Sciatic nerve (tissue), 2 donors: ENCODE measurements around the gene JADE2. TPM values are rescaled to one million over a fixed set of nuclear protein-coding genes. Genes with fewer than 3 reads are reported as not detected.

Experiments used
- ATAC-seq: fragments of 200-7000 bp; cut with Tn5 transposase; one replicate; pipeline ENCODE4 v1.9.1; 2020; ENCODE audit warnings: mild to moderate bottlenecking, moderate library complexity
- DNase-seq: peaks from one replicate; pipeline ENCODE4 v3.0.0-alpha.2; 2020; ENCODE audit warnings: low spot score
- intact Hi-C: fragments of 100-400 bp; cut with DNase I; formaldehyde crosslinking; loops from one replicate; pipeline ENCODE4 v1.14.2; 2022
- total RNA-seq: library from RNA; stranded (reverse); fragmentation: NEBNext Ultra II Directional; extraction: Animal tissue kit (Norgen Biotek cat#: 25700); gene quantifications from one replicate; pipeline ENCODE4 v1.2.1, GENCODE V29; 2021
- donor health status: DM: no; HTN: no; CAD: no.
- donor health status: DM: no; HTN: no; CAD: no.

The JADE2 gene
- total RNA-seq, 1 donor from 2014 or later, result 55.0 TPM

GRCh38 chr5:134563221-134563620 is 37.8 kb downstream of the JADE2 start:
- intact Hi-C loops, result no loop called here
- ATAC-seq (no peak), DNase-seq (no peak)

DNA sequence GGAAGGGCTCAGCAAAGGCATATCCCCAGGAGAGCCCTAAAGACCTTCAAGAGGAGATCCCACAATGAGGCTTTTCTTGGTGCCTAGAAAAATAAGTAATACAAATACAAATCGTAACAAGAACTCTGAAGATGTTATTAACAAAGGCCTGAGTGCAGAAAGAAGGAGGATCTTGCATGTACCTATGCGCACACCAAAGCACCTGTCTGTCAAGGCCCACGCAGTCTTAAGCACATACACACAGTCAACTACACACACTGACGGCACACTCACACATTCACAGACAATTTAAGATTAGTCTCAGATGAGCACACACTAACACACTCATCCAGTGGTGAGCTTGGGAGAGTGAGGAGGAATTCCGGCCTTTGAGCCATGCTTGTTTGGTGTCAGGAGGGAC is 38.5 kb downstream of the JADE2 start:
- intact Hi-C loops, result no loop called here
- DNase-seq (no peak), ATAC-seq (no peak)

DNA sequence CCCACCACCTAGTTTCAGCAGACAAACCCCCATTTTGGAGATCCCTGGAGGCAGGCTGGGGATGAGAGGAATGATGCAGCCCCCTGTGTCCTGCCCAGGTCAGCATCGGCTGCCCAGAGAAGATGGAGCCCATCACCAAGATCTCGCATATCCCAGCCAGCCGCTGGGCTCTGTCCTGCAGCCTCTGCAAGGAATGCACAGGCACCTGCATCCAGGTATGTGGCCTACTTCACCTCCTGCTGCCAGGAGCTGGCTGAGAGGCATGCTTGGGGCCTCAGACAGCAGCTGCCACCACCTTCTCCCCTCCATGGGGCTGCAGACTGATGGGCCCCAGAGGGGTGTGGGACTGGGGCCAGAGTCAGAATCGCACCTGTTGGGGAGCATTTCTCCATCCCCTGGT is 38.9 kb downstream of the JADE2 start:
- DNase-seq (no peak), ATAC-seq (no peak)
- intact Hi-C loops, result no loop called here

GRCh38 chr5:134565791-134566740 is 40.6 kb downstream of the JADE2 start:
- DNase-seq, result no peak
- intact Hi-C loops, result no loop called here
- ATAC-seq, result no peak

DNA sequence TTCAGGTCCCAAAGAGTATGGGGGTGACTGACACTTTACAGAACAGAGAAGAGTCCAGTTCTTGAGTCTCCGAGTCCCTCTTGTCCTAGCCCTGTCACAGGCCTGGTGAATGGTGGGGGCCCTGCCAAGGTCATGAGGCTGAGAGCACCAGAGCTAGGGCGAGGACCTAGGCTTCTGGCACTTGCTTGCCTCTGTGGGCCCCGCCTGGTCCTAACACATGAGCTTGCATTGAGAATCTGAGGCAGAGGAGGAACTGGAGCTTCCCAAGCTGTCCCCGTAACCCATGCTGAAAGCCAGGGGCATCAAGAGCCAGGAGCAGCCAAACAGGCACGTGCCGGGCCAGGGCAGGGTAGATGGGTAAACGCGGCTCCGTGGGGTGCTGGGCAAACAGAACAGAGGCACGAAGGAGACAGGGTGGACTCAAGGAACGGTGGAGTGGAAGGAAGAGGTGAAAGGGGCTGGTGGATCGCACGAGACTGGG is 41.3 kb downstream of the JADE2 start:
- DNase-seq, result no peak
- intact Hi-C loops, result no loop called here

DNA sequence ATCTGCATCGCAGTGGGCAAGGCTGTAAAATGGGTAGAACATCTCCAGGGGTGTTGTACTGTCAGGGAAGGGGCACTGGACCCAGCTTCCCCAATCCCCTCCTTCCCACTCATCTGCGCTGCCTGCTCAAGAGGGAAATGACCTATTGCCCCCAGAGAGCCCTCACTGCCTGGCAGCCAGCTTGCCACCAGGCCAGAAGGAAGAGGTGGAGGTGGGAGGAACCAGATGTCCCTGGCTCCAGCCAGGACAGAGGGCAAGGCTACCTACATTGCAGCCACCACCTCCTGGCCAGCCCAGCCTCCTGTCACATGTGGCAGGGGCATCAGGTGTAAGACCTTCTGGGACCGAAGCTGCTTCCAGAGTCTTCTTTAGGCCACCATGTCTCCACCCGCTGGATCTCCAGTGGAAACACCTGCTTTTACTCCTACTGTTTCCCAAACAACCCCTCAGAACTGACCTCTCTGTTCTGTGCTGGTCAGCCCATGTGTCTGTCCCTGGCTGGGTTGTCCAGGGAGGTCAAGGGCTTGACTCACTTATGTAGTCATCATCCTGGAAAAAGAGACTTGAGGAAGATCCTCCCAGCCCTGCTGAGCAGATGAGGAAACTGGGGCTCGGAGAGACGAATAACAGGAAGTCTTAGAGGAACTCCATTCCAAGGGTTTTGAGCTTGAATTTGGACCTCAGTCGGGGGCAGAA is 42.3 kb downstream of the JADE2 start:
- ATAC-seq (peak; percentile 71), DNase-seq (no peak)

More for the DNA sequence above, 41.3 kb downstream of the JADE2 start:
- ATAC-seq, result no peak

DNA sequence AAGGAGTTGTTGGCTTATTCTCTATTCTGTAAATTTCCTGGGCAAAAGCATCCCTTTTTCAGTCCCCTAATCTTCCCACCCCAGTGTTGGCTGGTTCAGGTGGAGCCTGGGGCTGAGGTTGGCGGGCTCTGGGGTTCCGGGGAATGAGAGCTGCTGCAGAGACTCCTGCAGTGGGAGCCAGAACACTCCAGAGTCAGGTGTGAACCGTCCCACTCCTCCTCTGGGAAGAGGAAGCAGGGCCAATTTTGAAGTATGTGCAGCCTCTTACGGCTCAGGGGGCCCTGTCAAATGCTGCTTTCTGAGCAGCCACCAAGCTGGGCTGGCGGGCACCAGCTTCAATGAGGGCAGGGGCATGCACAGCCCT is 42.8 kb downstream of the JADE2 start:
- peak; percentile 11 for ATAC-seq
- no peak for DNase-seq
- intact Hi-C loops, result no loop called here

More for the DNA sequence above, 42.3 kb downstream of the JADE2 start:
- intact Hi-C loops, result no loop called here

GRCh38 chr5:134568761-134569695 is 43.6 kb downstream of the JADE2 start:
- intact Hi-C loops, result no loop called here
- ATAC-seq (peak; percentile 65), DNase-seq (peak; percentile 90)

- ATAC-seq (no peak), DNase-seq (no peak)
- intact Hi-C loops, result loop anchor here (10.0 kb wide), 1 partner anchor 155 kb away; the partner anchor contains the start of gene CDKN2AIPNL
These were observed 44.4 kb downstream of the JADE2 start for GRCh38 chr5:134569758-134570364.

- intact Hi-C loops, result loop anchor here (10.0 kb wide), 1 partner anchor 156 kb away; the partner anchor contains the start of gene CDKN2AIPNL
- ATAC-seq (no peak), DNase-seq (no peak)
These were observed 44.9 kb downstream of the JADE2 start for GRCh38 chr5:134570365-134570758.

DNA sequence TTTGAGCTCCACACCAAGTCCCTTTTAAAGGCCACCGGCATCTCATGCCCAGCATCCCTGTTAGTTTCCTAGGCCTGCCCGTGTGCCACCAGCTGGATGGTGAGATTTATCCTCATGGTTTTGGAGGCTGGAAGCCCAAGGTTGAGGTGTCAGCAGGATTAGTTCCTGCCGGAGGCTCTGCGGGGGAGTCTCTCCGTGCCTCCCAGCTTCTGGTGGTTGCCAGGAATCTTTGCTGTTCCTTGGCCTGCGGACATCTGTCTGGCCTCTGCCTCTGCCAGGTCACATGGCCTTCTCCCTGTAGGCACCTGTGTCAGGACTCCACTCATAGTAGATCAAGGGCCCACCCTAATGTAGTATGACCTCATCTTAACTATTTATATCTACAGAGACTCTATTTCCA is 45.4 kb downstream of the JADE2 start:
- DNase-seq (no peak), ATAC-seq (no peak)
- intact Hi-C loops, result loop anchor here (10.0 kb wide), 1 partner anchor 156 kb away; the partner anchor contains the start of gene CDKN2AIPNL

DNA sequence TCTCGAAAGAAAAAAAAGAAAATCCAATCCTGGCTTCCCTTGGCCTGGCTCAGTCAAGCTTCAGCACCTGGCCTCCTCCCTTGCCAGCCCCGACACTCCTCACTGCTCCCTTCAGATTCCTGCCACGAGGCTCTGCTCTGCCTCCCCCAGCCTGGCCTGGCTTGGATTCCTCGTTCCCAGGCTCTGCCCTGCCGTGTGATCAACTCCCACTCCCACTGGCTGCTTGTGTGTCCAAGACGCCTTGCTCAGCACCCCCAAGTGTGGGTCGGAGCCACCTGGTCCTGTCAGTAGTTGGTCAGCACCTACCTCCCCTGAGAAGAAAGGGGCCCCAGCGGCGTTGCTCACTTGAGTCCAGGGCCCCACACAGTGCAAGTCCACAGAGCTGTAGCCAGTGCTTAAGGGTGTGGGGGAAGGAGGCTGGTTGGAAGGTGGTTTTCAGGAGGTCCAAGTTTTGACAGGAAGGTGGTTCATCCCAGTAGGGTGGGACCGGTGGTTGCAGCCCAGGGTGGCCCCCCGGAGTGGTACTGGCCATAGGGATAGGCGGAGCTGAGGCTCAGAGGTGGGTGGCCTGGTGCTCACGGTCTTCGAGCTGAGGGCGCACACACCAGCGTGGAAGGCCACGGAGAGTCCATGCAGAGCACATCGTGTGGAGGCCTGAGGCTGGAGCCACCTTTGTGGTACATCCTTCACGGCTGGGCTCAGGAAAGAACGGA is 46.4 kb downstream of the JADE2 start:
- ATAC-seq (no peak), DNase-seq (no peak)
- intact Hi-C loops, result loop anchor here (10.0 kb wide), 1 partner anchor 157 kb away; the partner anchor contains the start of gene CDKN2AIPNL

DNA sequence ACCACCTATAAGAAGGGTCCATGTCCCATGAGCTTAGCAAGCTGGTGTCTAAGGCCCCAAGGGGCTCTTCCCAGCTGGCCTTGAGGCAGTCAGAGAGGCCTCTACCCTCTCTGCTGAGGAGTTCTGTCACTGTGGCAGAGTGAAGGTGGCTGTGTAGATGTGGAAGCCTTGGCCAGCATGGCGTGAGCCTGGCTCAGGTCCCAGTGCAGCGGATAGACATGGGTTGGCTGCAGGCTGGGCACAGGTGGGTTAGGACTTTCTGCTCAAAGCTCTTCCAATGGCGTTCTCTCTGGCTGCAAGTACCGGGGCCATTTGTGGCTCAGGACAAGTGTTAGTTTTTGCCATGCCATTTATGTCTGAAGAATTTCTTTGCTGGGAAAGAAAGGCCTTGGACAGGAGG is 47.3 kb downstream of the JADE2 start:
- no peak for ATAC-seq
- intact Hi-C loops, result loop anchor here (10.0 kb wide), 1 partner anchor 158 kb away; the partner anchor contains the start of gene CDKN2AIPNL
- DNase-seq, result no peak

GRCh38 chr5:134574521-134574920 is 49.1 kb downstream of the JADE2 start:
- ATAC-seq (no peak), DNase-seq (no peak)
- intact Hi-C loops, result loop anchor here (10.0 kb wide), 1 partner anchor 160 kb away; the partner anchor contains the start of gene CDKN2AIPNL

DNA sequence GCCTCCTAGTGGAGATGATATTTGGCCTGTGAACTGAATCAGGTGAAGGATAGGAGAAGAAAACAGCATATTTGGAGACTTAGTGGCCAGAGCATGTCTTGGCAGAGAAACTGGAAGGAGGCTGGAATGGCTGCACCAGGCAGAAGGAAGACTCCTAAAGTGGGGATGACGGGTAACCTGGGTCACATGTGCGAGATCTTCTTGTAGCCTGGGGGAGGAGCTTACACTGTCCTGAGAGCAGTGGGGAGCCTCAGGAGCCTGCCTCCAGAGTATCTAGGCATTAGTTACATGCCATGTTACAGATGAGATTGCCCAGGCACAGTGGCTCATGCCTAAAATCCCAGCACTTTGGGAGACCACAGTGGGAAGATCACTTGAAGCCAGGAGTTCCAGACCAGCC is 49.8 kb downstream of the JADE2 start:
- DNase-seq, result no peak
- ATAC-seq, result no peak
- intact Hi-C loops, result loop anchor here (5.0 to 10.0 kb wide), 2 partner anchors 48 to 161 kb away; partner anchors contain the start of genes CDKN2AIPNL and JADE2

- intact Hi-C loops, result loop anchor here (5.0 to 10.0 kb wide), 2 partner anchors 49 to 162 kb away; partner anchors contain the start of genes CDKN2AIPNL and JADE2
- no peak for DNase-seq
These were observed 51.0 kb downstream of the JADE2 start for GRCh38 chr5:134576386-134577021.

More at GRCh38 chr5:134576386-134577021, 51.0 kb downstream of the JADE2 start:
- ATAC-seq, result no peak
